ENCODE measurements around the gene SUMO3.

The SUMO3 gene

GRCh38 chr21:44817914-44818639 is at the start of gene SUMO3:
TSS of gene SUMO3 (minus strand) at chr21:44818062. CDS start at chr21:44817968, 94 bp downstream.
- peak; percentile 76 to 88 for DNase-seq

- no peak for DNase-seq
Observed at GRCh38 chr21:44867464-44867863, 49.6 kb upstream of the SUMO3 start.

GRCh38 chr21:44866780-44867179 is 48.9 kb upstream of the SUMO3 start:
- no peak for DNase-seq

GRCh38 chr21:44865561-44866280 is 47.9 kb upstream of the SUMO3 start:
- DNase-seq: no peak

- no peak for DNase-seq
Observed at GRCh38 chr21:44862869-44863685, 45.2 kb upstream of the SUMO3 start.

GRCh38 chr21:44858791-44859190 is 40.9 kb upstream of the SUMO3 start:
- DNase-seq: no peak

GRCh38 chr21:44858291-44858690 is 40.4 kb upstream of the SUMO3 start:
- no peak for DNase-seq

GRCh38 chr21:44857127-44857892 is 39.4 kb upstream of the SUMO3 start:
- DNase-seq: no peak

- no peak for DNase-seq
Observed at GRCh38 chr21:44856131-44856530, 38.3 kb upstream of the SUMO3 start.

- no peak for DNase-seq
Observed at GRCh38 chr21:44855572-44855971, 37.7 kb upstream of the SUMO3 start.

GRCh38 chr21:44854664-44855446 is 37.0 kb upstream of the SUMO3 start:
- no peak for DNase-seq

GRCh38 chr21:44854391-44854663 is 36.5 kb upstream of the SUMO3 start:
- DNase-seq: no peak

- DNase-seq: no peak
Observed at GRCh38 chr21:44853601-44854390, 35.9 kb upstream of the SUMO3 start.

- no peak for DNase-seq
Observed at GRCh38 chr21:44850905-44851657, 33.2 kb upstream of the SUMO3 start.

GRCh38 chr21:44850208-44850800 is 32.4 kb upstream of the SUMO3 start:
- DNase-seq: no peak

GRCh38 chr21:44849616-44850130 is 31.8 kb upstream of the SUMO3 start:
- no peak for DNase-seq

- DNase-seq: no peak
Observed at GRCh38 chr21:44848821-44849521, 31.1 kb upstream of the SUMO3 start.

- DNase-seq: no peak
Observed at GRCh38 chr21:44847261-44848056, 29.6 kb upstream of the SUMO3 start.
